LNCAP (cell line): ENCODE measurements around the gene MAST1.
A peak's percentile ranks its signal among the peaks of the same experiment; 100 is the strongest.

ENCODE experiments used
- CTCF ChIP-seq: fragments of 450-650 bp; IDR thresholded peaks from 2 replicates; pipeline ENCODE4 v1.5.1; 2017; ENCODE audit warnings: mild to moderate bottlenecking

Gene MAST1

DNA sequence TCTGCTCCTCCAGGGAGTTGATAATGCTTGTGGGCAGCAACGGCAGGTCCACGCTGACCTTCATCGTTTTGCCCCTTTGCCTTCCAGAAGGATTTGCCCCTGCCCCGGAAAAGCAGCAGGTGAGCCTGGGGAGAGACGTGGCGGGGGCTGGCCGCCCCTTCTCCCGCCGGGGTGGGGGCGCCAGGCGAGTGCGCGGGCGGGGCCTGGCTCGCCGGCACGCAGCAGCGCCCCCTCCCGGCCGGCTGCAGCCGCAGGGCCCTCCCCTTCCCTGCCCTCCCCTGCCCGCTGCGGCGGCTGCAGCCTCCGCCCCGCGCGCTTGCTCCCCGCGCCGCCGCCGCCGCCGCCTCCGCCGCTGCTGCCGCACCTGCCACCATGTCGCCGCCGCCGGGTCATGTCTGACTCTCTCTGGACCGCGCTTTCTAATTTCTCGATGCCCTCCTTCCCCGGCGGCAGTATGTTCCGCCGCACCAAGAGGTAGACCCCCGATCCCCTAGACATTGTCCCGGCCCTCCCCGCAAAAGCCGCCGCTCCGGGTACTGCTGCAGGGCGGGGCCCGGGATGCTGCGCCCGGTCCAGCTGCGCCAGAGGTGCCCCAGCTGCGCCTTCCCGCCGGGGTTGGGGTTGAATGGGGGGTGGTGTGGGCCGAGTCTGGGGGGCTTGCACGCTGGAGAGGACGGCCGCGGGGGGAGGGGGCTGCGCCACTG is at the start of gene MAST1:
MAST1 (plus strand) TSS at position 334 of the 704 bp plus-strand sequence; CDS start at position 392, 58 bp downstream.
- TF ChIP-seq CTCF, result peak; percentile 89

DNA sequence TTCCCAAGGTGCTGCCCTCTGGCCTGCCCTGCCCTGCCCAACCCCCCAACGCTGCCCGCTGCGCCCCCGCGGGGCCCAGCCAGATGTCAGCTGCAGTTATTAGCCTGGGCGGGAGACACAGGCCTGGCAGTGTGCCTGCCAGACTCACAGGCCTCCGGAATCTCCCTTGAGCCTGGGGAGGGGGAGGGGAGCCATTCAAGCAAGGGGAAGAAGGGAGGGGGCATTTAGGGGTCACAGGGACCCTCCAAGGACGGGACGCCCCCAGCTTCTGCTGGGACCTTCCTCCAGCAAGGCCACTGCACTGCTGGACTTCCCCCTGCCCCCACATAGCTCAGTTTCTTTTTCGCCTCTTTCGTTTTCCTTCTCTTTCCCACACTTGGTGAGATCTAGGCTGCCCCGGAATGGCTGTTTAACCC is 49.6 kb upstream of the MAST1 start:
- no peak for TF ChIP-seq CTCF

DNA sequence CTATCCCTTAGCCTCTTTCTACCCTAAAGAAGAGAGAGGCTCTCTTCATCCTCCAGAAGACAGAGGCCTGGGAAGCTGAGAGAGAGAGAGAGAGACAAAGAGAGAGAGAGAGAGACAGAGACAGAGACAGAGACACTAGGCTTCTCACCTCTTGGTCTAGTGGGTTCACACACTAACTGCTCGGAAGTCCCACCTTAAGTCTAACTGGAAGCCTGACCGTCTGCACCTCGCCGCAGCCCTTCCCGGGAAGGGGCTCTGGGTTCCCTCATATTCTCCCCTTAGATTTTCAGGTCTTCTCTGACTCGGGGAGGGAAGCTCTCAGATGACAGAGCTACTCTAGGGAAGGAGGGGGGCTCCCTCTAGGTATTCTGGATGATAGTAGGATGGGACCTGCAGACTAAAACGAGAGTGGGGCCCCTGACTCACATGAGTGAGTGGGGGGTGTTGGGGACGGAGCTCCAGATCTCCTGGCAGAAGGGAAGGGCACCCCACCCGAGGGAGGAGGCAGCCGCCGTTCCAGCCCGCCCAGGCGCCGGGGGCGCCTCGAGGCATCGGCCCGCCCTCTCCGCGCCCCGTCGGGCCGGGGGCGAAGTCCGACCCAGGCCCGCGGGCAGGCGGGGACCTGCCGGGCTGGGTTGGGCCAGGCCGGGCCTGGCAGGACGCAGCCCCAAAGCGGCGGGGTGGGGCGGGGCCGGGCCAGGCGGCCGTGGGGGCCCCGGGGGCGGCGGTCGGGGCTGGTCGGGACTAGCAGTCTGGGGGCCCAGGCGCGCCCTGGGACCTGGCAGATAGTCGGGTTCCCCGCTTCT is 49.0 kb upstream of the MAST1 start:
- no peak for TF ChIP-seq CTCF

DNA sequence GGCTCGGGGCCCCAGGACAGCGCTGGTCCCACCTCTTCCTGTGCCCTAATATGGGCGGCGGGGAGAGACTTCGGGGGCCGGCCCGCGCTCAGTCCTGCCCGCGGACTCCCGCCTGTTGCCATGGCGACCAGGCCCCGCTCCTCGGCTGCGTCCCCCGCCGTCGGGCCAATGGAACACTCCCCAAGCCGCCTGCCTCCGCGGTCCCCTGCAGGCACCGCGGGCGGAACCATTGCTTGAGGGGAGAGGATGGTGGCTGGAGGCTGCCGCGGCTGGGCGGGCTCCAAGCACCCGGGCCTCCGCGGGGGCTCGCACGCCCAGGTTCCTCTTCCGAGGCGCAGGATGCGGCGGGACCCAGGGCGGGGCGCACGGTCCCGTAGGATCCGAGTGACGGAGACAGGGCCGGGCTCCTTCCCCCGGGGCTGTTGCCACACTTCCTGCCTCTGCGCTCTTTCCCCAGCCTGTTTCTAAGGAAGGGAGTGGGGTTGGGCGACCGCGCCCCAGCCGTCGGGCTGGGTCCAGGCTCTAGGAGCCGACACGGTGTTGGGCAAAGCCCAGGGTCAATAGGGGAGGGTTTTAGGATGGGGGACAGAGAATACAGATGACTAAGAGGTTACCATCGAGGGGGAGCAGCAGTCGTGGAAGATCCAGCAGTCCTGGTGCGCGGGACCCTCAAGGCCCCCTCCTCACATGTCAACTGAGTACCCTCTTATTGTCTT is 48.3 kb upstream of the MAST1 start:
- TF ChIP-seq CTCF, result no peak

DNA sequence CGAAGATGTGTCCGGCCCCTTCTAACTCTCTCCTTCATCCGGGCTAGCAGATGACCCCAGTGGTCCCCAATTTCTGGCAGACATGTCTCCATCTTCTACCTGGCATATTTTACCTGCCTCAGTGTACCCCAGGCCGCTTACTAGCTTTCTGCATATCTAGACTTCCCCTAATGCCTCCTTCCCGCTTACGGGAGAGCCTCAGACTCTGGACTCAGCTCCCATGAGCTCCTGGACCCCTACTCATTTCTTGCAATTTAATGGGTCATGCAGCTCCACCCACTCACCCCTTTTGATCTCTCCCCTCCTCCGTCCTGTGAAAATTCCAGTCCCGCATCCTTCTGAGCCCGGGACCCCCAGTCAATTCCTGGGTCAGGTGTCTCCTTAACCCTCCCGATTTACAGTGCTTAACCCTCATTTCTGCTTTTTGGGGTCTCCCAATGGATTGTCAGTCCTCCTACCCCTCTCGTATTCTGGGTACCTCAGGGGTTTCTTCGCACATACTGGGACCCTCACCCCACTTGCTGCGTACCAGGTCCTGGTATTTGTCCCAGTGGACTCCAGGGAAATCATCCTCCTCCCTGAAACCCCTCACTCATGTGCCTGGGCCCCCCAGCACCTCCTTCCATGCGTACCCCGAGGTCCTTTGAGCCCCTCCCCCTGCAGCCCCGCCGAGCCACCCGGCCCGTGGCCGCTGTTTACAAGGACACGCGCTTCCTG is 47.5 kb upstream of the MAST1 start:
- no peak for TF ChIP-seq CTCF

GRCh38 chr19:12791345-12792050 is 46.8 kb upstream of the MAST1 start, which contains the start of gene JUNB:
TSS of gene JUNB (plus strand) at chr19:12791486. CDS start at chr19:12791772, 286 bp downstream.
- TF ChIP-seq CTCF, result no peak
